K562 (cell line): Measurements from ENCODE around the gene SMNDC1.

ENCODE experiments used
- ARNT ChIP-seq, 2 experiments: fragments of 450-650 bp; IDR thresholded peaks; 2 replicates each; pipeline ENCODE4 v1.6.1; 2016; ENCODE audit warnings: mild to moderate bottlenecking in 1 of 2
- CTCF ChIP-seq, 3 experiments: IDR thresholded peaks in 2 of 3; conservative IDR thresholded peaks in 1 of 3; 2 replicates each; pipeline ENCODE4 v1.5.1; 2011 to 2012; ENCODE audit warnings: low read length in 3 of 3, mild to moderate bottlenecking in 3 of 3, control low read depth in 2 of 3, improper control_type of control experiment in 1 of 3, inconsistent platforms in 1 of 3, low read depth in 1 of 3, mixed read lengths in 1 of 3, moderate library complexity in 1 of 3; ENCODE audit not compliant: insufficient read depth in 2 of 3
- KLF16 ChIP-seq: IDR thresholded peaks from 2 replicates; pipeline ENCODE4 v1.6.1; 2016; ENCODE audit warnings: antibody characterized with exemption
- POLR2AphosphoS5 ChIP-seq: IDR thresholded peaks from 2 replicates; pipeline ENCODE4 v1.6.1; 2011; ENCODE audit warnings: mild to moderate bottlenecking, low read depth, low read length, moderate library complexity; ENCODE audit not compliant: control insufficient read depth, insufficient read depth
- PRPF4 ChIP-seq: fragments of 200-400 bp; formaldehyde crosslinking; IDR thresholded peaks from one replicate; pipeline ENCODE4 v1.6.1; 2017; ENCODE audit warnings: low read length, low read depth, mild to moderate bottlenecking; ENCODE audit not compliant: insufficient read depth, poor library complexity, severe bottlenecking
- SETDB1 ChIP-seq: IDR thresholded peaks from one replicate; pipeline ENCODE4 v1.6.1; 2012; ENCODE audit warnings: low read length, control low read depth, inconsistent platforms
- ZNF282 ChIP-seq: sonication (generic); formaldehyde crosslinking; IDR thresholded peaks from 2 replicates; pipeline ENCODE4 v1.8.1; 2023; ENCODE audit warnings: missing genetic modification reagents
- TF ChIP-seq, protein P1 (sequence below), 2 experiments: fragments of 450-650 bp; formaldehyde crosslinking in 1 of 2; IDR thresholded peaks; 2 replicates each; pipeline versions ENCODE4 v1.4.0 to v1.6.1; 2014 to 2020; ENCODE audit warnings: mild to moderate bottlenecking in 2 of 2, borderline replicate concordance in 1 of 2, low read depth in 1 of 2
- TF ChIP-seq, protein P2 (sequence below): fragments of 250-450 bp; sonication (Bioruptor Pico); IDR thresholded peaks from 2 replicates; pipeline ENCODE4 v1.8.0; 2022; ENCODE audit warnings: moderate library complexity, mild to moderate bottlenecking, inconsistent platforms

- TF ChIP-seq CTCF (IDR thresholded peaks at IDR 0.05 in 2 of 3, conservative IDR thresholded peaks at IDR 0.05 in 1 of 3; ENCODE audit: insufficient read depth in 2 of 3, low read depth in 1 of 3, low read length in 3 of 3) = no peak
- no peak for TF ChIP-seq ZNF282 (CRISPR knock-in tag)
- TF ChIP-seq, protein P1, sequence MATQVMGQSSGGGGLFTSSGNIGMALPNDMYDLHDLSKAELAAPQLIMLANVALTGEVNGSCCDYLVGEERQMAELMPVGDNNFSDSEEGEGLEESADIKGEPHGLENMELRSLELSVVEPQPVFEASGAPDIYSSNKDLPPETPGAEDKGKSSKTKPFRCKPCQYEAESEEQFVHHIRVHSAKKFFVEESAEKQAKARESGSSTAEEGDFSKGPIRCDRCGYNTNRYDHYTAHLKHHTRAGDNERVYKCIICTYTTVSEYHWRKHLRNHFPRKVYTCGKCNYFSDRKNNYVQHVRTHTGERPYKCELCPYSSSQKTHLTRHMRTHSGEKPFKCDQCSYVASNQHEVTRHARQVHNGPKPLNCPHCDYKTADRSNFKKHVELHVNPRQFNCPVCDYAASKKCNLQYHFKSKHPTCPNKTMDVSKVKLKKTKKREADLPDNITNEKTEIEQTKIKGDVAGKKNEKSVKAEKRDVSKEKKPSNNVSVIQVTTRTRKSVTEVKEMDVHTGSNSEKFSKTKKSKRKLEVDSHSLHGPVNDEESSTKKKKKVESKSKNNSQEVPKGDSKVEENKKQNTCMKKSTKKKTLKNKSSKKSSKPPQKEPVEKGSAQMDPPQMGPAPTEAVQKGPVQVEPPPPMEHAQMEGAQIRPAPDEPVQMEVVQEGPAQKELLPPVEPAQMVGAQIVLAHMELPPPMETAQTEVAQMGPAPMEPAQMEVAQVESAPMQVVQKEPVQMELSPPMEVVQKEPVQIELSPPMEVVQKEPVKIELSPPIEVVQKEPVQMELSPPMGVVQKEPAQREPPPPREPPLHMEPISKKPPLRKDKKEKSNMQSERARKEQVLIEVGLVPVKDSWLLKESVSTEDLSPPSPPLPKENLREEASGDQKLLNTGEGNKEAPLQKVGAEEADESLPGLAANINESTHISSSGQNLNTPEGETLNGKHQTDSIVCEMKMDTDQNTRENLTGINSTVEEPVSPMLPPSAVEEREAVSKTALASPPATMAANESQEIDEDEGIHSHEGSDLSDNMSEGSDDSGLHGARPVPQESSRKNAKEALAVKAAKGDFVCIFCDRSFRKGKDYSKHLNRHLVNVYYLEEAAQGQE (IDR thresholded peaks at IDR 0.05; ENCODE audit: borderline replicate concordance) = no peak
- TF ChIP-seq, protein P1 (CRISPR knock-in tag; IDR thresholded peaks at IDR 0.05; ENCODE audit: low read depth) = no peak
- TF ChIP-seq SETDB1 = no peak
- TF ChIP-seq, protein P2, sequence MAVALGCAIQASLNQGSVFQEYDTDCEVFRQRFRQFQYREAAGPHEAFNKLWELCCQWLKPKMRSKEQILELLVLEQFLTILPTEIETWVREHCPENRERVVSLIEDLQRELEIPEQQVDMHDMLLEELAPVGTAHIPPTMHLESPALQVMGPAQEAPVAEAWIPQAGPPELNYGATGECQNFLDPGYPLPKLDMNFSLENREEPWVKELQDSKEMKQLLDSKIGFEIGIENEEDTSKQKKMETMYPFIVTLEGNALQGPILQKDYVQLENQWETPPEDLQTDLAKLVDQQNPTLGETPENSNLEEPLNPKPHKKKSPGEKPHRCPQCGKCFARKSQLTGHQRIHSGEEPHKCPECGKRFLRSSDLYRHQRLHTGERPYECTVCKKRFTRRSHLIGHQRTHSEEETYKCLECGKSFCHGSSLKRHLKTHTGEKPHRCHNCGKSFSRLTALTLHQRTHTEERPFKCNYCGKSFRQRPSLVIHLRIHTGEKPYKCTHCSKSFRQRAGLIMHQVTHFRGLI = no peak
- no peak for TF ChIP-seq POLR2AphosphoS5
- no peak for TF ChIP-seq PRPF4
- TF ChIP-seq KLF16 = no peak
- TF ChIP-seq ARNT (IDR thresholded peaks at IDR 0.05) = no peak
Observed at GRCh38 chr10:110307805-110308204, 3.1 kb upstream of the SMNDC1 start.
